Measurements from ENCODE around the gene PPP2R5C. TPM values are rescaled to one million over a fixed set of nuclear protein-coding genes. Genes with fewer than 3 reads are reported as not detected.

Gene PPP2R5C
- total RNA-seq, 1 donor from 2014 or later = 135 TPM

GRCh38 chr14:101884089-101884933, 122.8 kb downstream of the PPP2R5C start:
- DNase-seq (ENCODE audit: low spot score) = no peak

- DNase-seq (ENCODE audit: low spot score) = no peak
These were observed 123.5 kb downstream of the PPP2R5C start for GRCh38 chr14:101884934-101885576.

- DNase-seq (ENCODE audit: low spot score) = no peak
These were observed 125.7 kb downstream of the PPP2R5C start for GRCh38 chr14:101887219-101887618.

DNA sequence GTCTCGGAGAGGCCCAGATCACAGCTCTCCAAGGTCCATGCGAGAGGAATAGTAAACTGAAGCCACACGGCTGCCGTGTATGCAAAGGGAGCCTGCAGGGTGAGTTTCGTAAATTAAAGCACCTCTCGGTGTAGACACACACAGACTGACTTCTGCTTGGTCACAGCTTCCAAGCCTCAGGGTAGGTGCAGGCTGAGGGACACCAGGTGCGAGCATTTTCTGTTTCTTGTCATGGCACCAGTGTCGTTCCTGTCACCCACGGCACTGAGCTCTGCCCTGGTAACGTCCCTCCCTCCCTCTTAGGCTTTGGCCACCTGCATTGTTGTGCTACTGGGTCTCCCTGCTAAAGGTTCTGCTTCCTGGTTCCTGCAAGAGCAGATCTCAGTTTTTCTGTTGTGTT, 126.7 kb downstream of the PPP2R5C start:
- no peak for DNase-seq (ENCODE audit: low spot score)

DNA sequence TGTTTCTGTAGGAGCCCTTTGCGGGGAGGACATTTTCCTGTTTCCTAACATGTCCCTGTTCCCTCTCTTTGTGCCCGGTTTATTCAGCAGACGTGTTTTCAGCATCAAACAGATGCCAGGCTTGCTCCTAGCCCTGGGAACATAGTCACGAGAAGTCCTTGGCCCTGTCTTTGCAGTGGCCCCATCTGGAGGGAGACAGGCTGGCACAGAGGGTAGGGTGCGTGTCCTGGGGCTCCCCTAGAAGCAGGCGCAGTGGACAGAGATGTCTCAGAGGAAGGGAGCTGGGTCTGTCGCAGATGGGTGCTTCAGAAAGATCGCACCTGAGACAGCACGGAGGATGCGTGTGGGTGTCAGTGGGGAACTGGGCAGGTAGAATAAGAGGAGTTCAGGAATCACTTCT, 127.9 kb downstream of the PPP2R5C start:
- DNase-seq (ENCODE audit: low spot score) = no peak

GRCh38 chr14:101889898-101890297, 128.4 kb downstream of the PPP2R5C start:
- no peak for DNase-seq (ENCODE audit: low spot score)

DNA sequence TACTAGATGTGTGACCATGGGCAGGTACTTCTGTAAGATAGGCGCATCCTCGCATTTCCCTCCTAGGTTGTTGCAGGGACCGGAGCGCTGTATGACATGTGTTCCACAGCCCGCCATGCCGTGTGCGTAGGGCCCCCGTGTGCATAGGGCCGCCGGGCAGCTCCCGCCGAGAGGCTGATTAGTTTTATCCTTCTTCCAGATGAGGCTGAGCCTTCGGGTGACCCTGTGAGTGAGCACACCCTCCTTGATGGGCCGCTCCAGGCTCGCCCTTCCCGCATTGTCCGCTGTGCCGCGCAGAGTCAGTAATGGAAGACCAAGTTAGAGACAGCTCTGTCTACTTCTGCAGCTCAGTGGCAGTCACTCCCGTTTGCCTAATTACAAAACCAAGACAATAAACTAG, 130.0 kb downstream of the PPP2R5C start:
- DNase-seq (ENCODE audit: low spot score) = no peak

DNA sequence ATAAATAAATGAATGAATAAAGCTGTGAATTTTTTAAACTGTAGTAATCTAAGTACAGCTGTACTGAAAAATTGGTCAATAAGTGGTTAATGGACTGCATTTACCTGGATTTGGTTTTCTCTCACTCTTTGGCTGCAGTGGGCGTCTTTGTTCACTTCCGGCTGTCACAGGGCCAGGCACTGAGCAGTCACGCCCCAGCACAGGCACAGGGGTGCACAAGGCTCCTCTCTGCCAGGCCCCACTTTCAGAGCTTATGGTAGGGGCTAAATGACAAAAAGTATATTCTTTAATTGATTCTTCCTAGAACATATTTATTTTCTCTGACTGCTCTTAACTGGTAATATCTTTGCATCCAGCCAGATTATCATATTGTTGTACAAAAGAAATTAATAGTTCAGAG, 132.2 kb downstream of the PPP2R5C start:
- no peak for DNase-seq (ENCODE audit: low spot score)

- DNase-seq (ENCODE audit: low spot score) = no peak
These were observed 133.0 kb downstream of the PPP2R5C start for GRCh38 chr14:101894365-101895081.

GRCh38 chr14:101895256-101895655, 133.7 kb downstream of the PPP2R5C start:
- no peak for DNase-seq (ENCODE audit: low spot score)

DNA sequence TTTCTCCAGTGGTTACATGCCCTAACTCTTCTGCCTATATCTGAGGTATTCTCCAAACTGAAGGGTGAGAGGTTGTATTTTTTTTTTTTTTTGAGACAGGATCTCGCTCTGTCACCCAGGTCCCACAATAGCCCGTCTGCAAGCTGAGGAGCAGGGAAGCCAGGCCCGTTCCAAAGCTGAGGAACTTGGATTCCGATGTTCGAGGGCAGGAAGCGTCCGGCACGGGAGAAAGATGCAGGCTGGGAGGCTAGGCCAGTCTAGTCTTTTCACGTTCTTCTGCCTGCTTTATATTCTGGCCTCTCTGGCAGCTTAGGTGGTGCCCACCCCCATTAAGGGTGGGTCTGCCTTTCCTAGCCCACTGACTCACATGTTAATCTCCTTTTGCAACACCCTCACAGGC, 135.8 kb downstream of the PPP2R5C start:
- DNase-seq (ENCODE audit: low spot score) = no peak

DNA sequence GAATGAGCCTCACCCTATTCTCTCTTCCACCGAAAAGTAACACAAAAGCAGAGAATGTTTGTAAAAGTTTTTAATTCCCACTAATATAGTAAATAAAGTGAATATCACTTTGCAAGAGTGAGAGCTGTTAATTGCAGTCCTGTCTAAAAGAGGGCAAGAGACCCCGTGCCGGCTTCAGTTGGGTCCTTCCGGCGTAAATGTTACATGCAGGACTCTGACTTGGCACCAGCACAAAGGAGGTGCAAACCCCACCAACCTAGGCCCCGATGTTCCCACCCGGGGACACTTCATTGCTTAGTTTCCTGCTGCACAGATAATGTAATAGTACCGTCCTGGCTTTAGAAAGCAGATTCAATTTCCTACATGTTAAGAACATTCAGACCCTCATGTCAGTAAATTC, 136.9 kb downstream of the PPP2R5C start:
- DNase-seq (ENCODE audit: low spot score) = no peak

DNA sequence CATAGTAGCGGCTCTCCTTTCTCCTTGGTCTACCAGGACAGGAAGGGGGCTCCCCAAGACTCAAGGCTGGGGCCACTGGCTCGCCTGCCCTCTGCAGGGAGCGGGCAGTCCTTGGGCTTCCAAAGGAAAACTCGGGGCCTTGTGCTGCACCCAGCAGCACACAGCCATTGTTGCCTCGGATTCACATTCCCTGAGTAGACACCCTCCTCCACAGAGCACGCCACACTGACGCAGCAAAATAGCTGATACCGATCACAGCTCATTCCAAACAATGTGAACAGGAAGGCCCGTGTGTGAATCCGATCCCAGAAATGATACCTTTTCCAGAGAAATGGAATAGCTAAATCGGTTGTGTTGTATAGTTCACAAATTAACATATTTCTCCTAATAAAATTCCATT, 137.8 kb downstream of the PPP2R5C start:
- no peak for DNase-seq (ENCODE audit: low spot score)

DNA sequence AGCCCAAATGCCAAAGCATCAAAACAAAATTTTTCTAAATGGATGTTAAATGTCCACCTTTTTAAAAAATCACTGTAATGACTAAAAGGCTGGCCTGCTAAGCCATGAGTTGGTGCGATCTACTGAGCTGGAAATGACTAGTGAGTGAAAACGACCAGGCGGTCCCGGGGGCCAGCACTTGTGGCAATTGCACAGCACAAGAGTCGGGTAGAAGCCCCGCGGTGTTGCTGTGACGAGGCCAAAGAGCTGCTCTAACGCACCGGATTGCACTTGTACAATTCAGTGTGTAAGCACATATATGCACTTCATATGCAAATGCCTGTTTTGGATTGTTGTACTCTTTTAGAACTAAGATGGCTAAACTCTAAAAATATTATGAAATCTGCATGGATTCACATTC, 138.7 kb downstream of the PPP2R5C start:
- DNase-seq (ENCODE audit: low spot score) = no peak

- DNase-seq (ENCODE audit: low spot score) = no peak
These were observed 141.6 kb downstream of the PPP2R5C start for GRCh38 chr14:101903111-101903561.

DNA sequence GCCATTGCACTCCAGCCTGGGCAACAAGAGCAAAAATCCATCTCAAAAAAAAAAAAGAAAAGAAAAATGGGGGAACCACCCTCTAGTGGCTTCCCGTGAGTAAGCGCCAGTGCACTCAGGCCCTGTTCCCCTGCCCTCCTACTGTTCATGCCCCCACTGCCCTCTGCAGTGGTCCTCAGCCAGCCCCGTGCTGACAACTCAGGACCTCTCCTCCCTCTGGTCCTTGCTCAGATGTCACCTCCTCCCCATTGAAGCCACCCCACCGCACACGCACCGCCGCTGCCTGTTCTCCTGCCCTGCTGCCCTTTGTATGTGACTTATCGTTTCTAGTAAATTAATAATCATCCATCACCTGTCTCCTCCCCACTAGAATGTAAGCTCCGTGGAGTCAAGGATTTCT, 144.1 kb downstream of the PPP2R5C start:
- DNase-seq (ENCODE audit: low spot score) = no peak

DNA sequence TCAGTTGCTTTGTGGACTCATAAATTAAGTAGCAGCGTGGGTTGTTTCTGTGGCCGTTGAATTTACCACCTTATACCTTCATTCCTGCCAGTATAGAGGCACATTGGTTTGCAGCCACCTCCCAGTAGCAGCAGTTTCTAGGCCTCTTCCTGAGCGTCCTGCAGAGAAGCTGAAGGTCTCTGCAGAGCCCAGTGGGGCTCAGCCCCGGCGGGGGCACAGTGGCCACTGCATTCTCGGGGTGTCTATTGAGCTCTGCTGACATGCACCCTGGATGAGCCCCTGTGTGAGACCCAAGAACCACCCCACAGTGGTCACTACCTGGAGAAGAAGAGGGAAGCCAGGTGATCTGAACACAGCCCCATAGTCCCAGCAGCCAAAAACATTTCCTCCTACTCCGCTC, 145.1 kb downstream of the PPP2R5C start:
- no peak for DNase-seq (ENCODE audit: low spot score)

DNA sequence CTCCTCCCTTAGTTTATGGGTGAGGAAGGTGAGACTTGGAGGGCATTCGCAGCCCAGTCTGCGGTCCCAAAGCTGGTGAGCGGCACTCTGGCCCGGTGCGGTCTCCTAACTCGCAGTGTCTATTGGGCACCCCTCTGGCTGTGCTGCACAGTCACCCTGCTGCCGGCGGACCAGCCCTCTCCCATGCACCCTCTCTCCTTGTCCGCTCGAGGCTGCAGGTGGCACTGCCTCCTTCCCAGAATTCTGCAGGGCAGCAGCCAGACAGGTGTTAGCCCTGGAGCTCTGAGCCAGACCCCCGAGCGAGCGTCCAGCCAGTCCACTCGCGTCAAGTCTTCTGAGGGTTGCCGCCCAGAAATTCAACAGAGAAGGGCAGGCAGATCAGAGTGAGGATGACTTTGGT, 146.1 kb downstream of the PPP2R5C start:
- DNase-seq (ENCODE audit: low spot score) = no peak

DNA sequence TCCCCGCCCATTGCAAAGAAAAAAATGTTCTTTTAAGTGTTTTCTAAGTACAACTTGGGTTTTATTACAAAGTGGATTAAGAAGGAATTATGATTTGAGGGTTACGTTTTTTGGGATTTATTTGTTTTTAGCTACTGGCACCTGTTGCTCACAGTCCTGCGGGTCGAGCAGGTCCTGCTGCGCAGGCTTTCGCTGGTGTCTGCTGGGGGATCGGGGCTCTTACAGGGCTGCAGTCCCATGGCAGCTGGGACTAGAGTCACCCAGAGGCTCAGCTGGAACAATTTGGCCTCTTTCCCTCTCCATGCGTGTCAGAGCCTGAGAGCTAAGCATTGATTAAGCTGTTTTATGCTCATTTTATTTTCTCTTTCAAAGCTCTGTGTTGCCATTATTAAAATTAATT, 147.3 kb downstream of the PPP2R5C start:
- no peak for DNase-seq (ENCODE audit: low spot score)

DNA sequence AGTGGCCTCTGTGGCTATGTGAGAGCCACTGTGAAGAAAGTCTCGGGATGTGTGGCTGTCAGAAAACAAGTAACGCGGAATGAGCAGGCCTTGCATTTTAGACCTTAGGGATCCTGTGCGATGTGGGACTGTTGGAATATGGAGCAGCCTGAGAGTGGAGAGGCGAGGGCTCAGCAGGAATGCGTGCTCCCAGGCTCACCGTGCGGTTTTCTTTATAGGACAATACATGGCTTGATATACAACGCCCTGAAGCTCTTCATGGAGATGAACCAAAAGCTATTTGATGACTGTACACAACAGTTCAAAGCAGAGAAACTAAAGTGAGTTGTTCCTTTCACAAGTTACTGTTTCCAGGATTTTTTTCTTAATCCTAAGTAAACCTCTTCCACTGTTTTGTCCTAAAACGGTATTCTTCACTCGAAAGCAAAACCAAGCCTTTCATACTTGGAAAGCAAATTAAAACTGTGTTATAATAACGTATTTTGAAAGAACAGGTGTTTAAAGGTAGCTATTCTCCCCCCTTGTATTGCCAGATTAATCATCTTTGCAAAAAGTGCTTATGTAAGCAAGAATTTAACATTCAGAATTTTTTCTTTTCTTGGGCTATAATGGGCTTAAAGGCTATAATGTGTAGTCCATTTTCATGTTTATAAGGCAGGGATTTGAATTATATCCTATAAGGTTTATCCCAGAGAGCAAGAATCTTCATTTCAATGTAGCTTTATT, 148.0 kb downstream of the PPP2R5C start:
- no peak for DNase-seq (ENCODE audit: low spot score)

GRCh38 chr14:101912841-101913240, 151.3 kb downstream of the PPP2R5C start:
- no peak for DNase-seq (ENCODE audit: low spot score)

DNA sequence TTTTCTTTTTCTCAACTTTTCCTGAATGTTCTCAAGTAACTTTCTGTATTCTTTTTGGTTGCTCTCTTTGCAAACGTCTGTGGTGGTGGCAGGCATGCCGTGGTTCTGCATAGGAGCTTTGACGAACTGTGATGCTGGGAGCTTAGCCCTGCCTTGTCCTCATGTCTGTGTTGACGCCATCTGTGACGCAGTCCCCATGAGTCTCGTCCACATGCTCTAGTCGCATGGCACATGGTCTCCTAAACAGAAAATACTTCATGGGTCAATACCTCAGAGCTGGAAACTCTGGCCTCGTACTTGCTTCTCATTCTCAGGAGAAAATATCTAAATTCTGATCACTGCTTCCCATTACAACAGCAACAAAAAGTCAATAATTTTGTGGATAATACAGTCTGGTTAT, 152.6 kb downstream of the PPP2R5C start:
- DNase-seq (ENCODE audit: low spot score) = no peak
